Naive thymus-derived CD4-positive, alpha-beta T cell (primary cell): ENCODE results near the gene MYL6. TPM values are rescaled to one million over a fixed set of nuclear protein-coding genes. Genes with fewer than 3 reads are reported as not detected.

ENCODE experiments used
- ATAC-seq: fragments of 150-1000 bp; cut with Tn5 transposase; 2 replicates; pipeline ENCODE4 v1.10.0; 2021; ENCODE audit warnings: mild to moderate bottlenecking, moderate library complexity
- CTCF ChIA-PET: fragments of 350-600 bp; sonication (Branson Sonifier 250); formaldehyde crosslinking; loops from one replicate; lab custom pipeline; 2021; ENCODE audit warnings: antibody characterized with exemption; lab: Charles Lee
- POLR2A ChIA-PET: fragments of 350-600 bp; sonication (Branson Sonifier 250); formaldehyde crosslinking; loops from one replicate; lab custom pipeline; 2021; ENCODE audit warnings: antibody characterized with exemption, inconsistent platforms; lab: Charles Lee
- DNase-seq, 9 donors: peaks; one replicate each; pipeline versions ENCODE4 v3.0.0 to v3.0.0-alpha.2; 2020 to 2022; ENCODE audit warnings: mixed read lengths in 1 of 9
- H3K27ac ChIP-seq: one replicate; pipeline ENCODE4 v1.7.0; 2013; ENCODE audit warnings: mild to moderate bottlenecking, low read depth, low read length, moderate library complexity
- H3K27me3 ChIP-seq, 2 donors: one replicate each; pipeline ENCODE4 v1.7.0; 2013; ENCODE audit warnings: low read length in 2 of 2, mild to moderate bottlenecking in 2 of 2, moderate library complexity in 2 of 2; ENCODE audit not compliant: control insufficient read depth in 2 of 2, insufficient read depth in 2 of 2
- H3K36me3 ChIP-seq, 3 experiments: 1 replicate in 2 of 3; 2 replicates in 1 of 3; pipeline ENCODE4 v1.7.0; 2013; ENCODE audit warnings: low read length in 3 of 3, mild to moderate bottlenecking in 3 of 3, moderate library complexity in 1 of 3; ENCODE audit not compliant: insufficient read depth in 3 of 3, control insufficient read depth in 2 of 3
- H3K4me1 ChIP-seq, 2 donors: one replicate each; pipeline ENCODE4 v1.7.0; 2013; ENCODE audit warnings: low read length in 2 of 2, mild to moderate bottlenecking in 2 of 2, moderate library complexity in 1 of 2; ENCODE audit not compliant: control insufficient read depth in 2 of 2, insufficient read depth in 2 of 2
- H3K4me3 ChIP-seq: 2 replicates; pipeline ENCODE4 v1.7.0; 2013; ENCODE audit warnings: mild to moderate bottlenecking, low read length
- H3K9me3 ChIP-seq, 3 experiments: 1 replicate in 2 of 3; 2 replicates in 1 of 3; pipeline ENCODE4 v1.7.0; 2013; ENCODE audit warnings: low read length in 3 of 3; ENCODE audit not compliant: control insufficient read depth in 2 of 3
- H3K27ac Mint-ChIP-seq, 9 donors: one replicate each; pipeline ENCODE4 v1.8.0; 2020 to 2022; ENCODE audit warnings: mixed read lengths in 9 of 9, mild to moderate bottlenecking in 8 of 9, moderate library complexity in 5 of 9, inconsistent platforms in 2 of 9
- H3K27me3 Mint-ChIP-seq, 5 donors: one replicate each; pipeline ENCODE4 v1.8.0; 2021 to 2022; ENCODE audit warnings: mixed read lengths in 5 of 5, mild to moderate bottlenecking in 1 of 5
- H3K36me3 Mint-ChIP-seq, 5 donors: one replicate each; pipeline ENCODE4 v1.8.0; 2020 to 2022; ENCODE audit warnings: mixed read lengths in 5 of 5, mild to moderate bottlenecking in 3 of 5, inconsistent platforms in 1 of 5
- H3K4me1 Mint-ChIP-seq, 7 donors: one replicate each; pipeline ENCODE4 v1.8.0; 2020 to 2022; ENCODE audit warnings: mixed read lengths in 7 of 7, mild to moderate bottlenecking in 3 of 7, inconsistent platforms in 1 of 7
- H3K4me3 Mint-ChIP-seq, 10 donors: one replicate each; pipeline ENCODE4 v1.8.0; 2020 to 2022; ENCODE audit warnings: mild to moderate bottlenecking in 10 of 10, mixed read lengths in 10 of 10, moderate library complexity in 6 of 10, inconsistent platforms in 2 of 10
- H3K9me3 Mint-ChIP-seq, 11 donors: one replicate each; pipeline ENCODE4 v1.8.0; 2020 to 2022; ENCODE audit warnings: mixed read lengths in 11 of 11, mild to moderate bottlenecking in 4 of 11, inconsistent platforms in 1 of 11, moderate library complexity in 1 of 11
- intact Hi-C, 2 donors: fragments of 100-400 bp; cut with micrococcal nuclease; formaldehyde crosslinking; loops; one replicate each; pipeline ENCODE4 v1.15.1; 2023
- polyA plus RNA-seq, 2 donors: library from polyadenylated mRNA; unstranded; fragments of 300-500 nt; fragmentation: Illumina TruSeq; gene quantifications; one replicate each; pipeline ENCODE4 v1.2.3, GENCODE V29; 2021
- total RNA-seq, 6 experiments: library from RNA in 5 of 6; stranded (reverse) in 5 of 6; gene quantifications; 1 replicate in 5 of 6; 2 replicates in 1 of 6; pipeline ENCODE4 v1.2.3 and lab custom pipeline; 2021 to 2026

The MYL6 gene
- total and polyA plus RNA-seq, 7 experiments from 2014 or later = 428 to 2,144 (median 805) TPM

GRCh38 chr12:56127485-56127887 lies 30.7 kb upstream of the MYL6 start:
- Mint-ChIP-seq H3K27me3 (no peaks in the 10 kb centered on the region), H3K4me3 (peak overlapping the region; percentile 95 to 100 (median 98)), H3K36me3 (peaks cover 9 to 37% (median 23%) of the 10 kb centered on the region in 5 donors), H3K9me3 (peaks cover 0 to 4% (median 0%) of the 10 kb centered on the region in 11 donors), H3K4me1 (peaks cover 39 to 73% (median 64%) of the 10 kb centered on the region in 7 donors), H3K27ac (peak overlapping the region; percentile 86 to 99 (median 91))
- peak overlapping the region; percentile 72 for H3K27ac ChIP-seq
- peaks cover 22 to 29% (median 23%) of the 10 kb centered on the region in 3 experiments for H3K36me3 ChIP-seq
- H3K9me3 ChIP-seq = no peaks in the 10 kb centered on the region
- peak overlapping the region; percentile 23 for H3K4me3 ChIP-seq
- POLR2A ChIA-PET = interaction anchor here (0.7 to 13.1 kb wide), 12 partner anchors 10 to 219 kb away, joined by 3 to 192 read pairs (median 17); partner anchors contain the start of genes ANKRD52, CNPY2, IL23A and MYL6
- CTCF ChIA-PET = interaction anchor here (0.6 to 13.4 kb wide), 16 partner anchors 9 to 402 kb away, joined by 3 to 193 read pairs (median 4); partner anchors contain the start of genes MYL6, PA2G4, SMARCC2 and ZC3H10
- no peak for DNase-seq
- peaks cover 39 to 53% of the 10 kb centered on the region in 2 donors for H3K4me1 ChIP-seq
- no peaks in the 10 kb centered on the region for H3K27me3 ChIP-seq
- intact Hi-C loops = loop anchor here (1.0 to 5.0 kb wide), 3 partner anchors 23 to 960 kb away; partner anchors contain the start of genes NAB2 (in 1 of the 2), PA2G4 (in 1 of the 2) and TIMELESS (in 1 of the 2)
- no peak for ATAC-seq

DNA sequence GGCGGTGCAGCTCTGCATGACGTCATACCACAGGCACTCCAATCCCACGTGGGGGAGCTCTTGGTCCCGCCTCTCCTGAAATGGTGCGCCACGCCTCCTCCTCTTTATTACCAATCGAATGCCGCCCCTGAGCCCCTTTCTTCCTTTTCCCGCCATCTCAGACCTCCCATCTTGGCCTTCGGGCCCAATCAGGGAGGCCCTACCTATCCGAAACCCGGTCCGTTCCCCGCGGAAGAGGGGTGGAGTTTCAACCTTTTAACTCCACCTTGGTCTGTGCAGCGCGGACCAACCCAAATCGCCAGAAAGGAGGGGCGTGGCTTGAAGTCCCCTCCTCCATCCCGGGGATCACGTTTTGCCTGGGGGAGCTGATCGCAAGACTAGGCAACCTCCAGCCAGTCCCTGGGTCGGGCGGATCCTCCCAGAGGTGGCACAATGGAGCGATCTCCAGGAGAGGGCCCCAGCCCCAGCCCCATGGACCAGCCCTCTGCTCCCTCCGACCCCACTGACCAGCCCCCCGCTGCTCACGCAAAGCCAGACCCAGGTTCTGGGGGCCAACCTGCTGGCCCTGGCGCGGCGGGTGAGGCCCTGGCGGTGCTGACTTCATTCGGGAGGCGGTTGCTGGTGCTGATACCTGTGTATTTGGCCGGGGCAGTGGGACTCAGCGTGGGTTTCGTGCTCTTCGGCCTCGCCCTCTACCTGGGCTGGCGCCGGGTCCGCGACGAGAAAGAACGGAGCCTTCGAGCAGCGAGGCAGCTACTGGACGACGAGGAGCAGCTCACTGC lies 30.1 kb upstream of the MYL6 start, which contains the start of gene ESYT1:
Gene ESYT1 (plus strand): TSS at position 380 of the 782 bp plus-strand sequence. CDS start 53 bp downstream, at position 433.
- H3K27me3 ChIP-seq = no peaks in the 10 kb centered on the region
- peak within 1 kb of the TSS; percentile 84 for H3K27ac ChIP-seq
- peak within 1 kb of the TSS; percentile 86 to 99 (median 91) for H3K27ac Mint-ChIP-seq
- no peaks in the 10 kb centered on the region for H3K9me3 ChIP-seq
- peaks cover 40 to 76% (median 65%) of the 10 kb centered on the region in 7 donors for H3K4me1 Mint-ChIP-seq
- ChIA-PET POLR2A (interaction anchor here (0.6 to 13.1 kb wide), 18 partner anchors 11 to 1713 kb away, joined by 3 to 192 read pairs (median 5); partner anchors contain the start of genes ANKRD52, CNPY2, IL23A and MYL6), CTCF (interaction anchor here (0.6 to 13.4 kb wide), 17 partner anchors 8 to 402 kb away, joined by 3 to 193 read pairs (median 4); partner anchors contain the start of genes MYL6, PA2G4, SMARCC2 and ZC3H10)
- intact Hi-C loops = loop anchor here (1.0 to 5.0 kb wide), 8 partner anchors 10 to 959 kb away; partner anchors contain the start of genes PA2G4 (in 2 of the 2), CS (in 1 of the 2), MYL6B (in 1 of the 2) and NAB2 (in 1 of the 2)
- ATAC-seq (peak; percentile 94), DNase-seq (peak; percentile 75 to 100 (median 98))
- no peaks in the 10 kb centered on the region for H3K27me3 Mint-ChIP-seq
- peaks cover 25 to 35% (median 26%) of the 10 kb centered on the region in 3 experiments for H3K36me3 ChIP-seq
- H3K4me1 ChIP-seq = peaks cover 39 to 54% of the 10 kb centered on the region in 2 donors
- peaks cover 0 to 4% (median 0%) of the 10 kb centered on the region in 11 donors for H3K9me3 Mint-ChIP-seq
- H3K36me3 Mint-ChIP-seq = peaks cover 10 to 40% (median 25%) of the 10 kb centered on the region in 5 donors
- peak within 1 kb of the TSS; percentile 77 for H3K4me3 ChIP-seq
- H3K4me3 Mint-ChIP-seq = peak within 1 kb of the TSS; percentile 95 to 100 (median 98)

DNA sequence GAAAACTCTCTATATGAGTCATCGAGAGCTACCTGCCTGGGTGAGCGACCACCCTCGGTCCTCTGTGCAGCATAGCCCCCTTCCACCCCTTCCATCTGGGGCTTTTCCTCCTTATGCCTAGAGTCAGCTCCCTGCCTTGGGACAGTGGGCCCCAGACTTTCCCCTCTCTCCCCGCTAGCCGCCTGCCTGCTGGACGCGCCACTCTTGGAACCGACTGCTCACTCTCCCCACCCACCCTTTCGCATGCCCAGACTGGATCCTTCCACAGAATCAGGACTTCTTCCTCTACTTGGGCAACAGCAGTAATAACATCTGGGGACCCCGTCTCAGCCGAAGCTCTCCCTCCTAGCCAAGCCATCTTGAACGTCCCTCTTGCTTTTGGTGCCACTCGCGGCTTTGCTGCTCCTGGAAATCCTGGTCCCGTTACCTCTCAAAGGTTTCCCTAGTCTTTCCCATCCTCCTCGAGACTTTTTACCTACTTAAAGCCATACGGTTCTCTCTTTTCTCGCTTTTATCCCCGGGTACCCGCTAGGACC lies 29.4 kb upstream of the MYL6 start:
- no peak for ATAC-seq
- peak overlapping the region; percentile 77 for H3K4me3 ChIP-seq
- peaks cover 39 to 58% of the 10 kb centered on the region in 2 donors for H3K4me1 ChIP-seq
- peaks cover 10 to 44% (median 31%) of the 10 kb centered on the region in 5 donors for H3K36me3 Mint-ChIP-seq
- peaks cover 0 to 4% (median 0%) of the 10 kb centered on the region in 11 donors for H3K9me3 Mint-ChIP-seq
- peaks cover 31 to 42% (median 33%) of the 10 kb centered on the region in 3 experiments for H3K36me3 ChIP-seq
- no peaks in the 10 kb centered on the region for H3K27me3 ChIP-seq
- peak in 1 of 9 donors; percentile 29 for DNase-seq
- ChIA-PET CTCF (interaction anchor here (1.0 to 13.4 kb wide), 10 partner anchors 10 to 82 kb away, joined by 3 to 193 read pairs (median 4); partner anchors contain the start of genes MYL6, SMARCC2 and ZC3H10), POLR2A (interaction anchor here (0.6 to 13.1 kb wide), 15 partner anchors 11 to 1712 kb away, joined by 3 to 192 read pairs (median 16); partner anchors contain the start of genes IL23A, MYL6, MYL6B and PA2G4)
- H3K27me3 Mint-ChIP-seq = no peaks in the 10 kb centered on the region
- H3K27ac ChIP-seq = peak overlapping the region; percentile 84
- peaks cover 40 to 78% (median 69%) of the 10 kb centered on the region in 7 donors for H3K4me1 Mint-ChIP-seq
- no peaks in the 10 kb centered on the region for H3K9me3 ChIP-seq
- H3K4me3 Mint-ChIP-seq = peak overlapping the region; percentile 95 to 100 (median 98)
- intact Hi-C loops = loop anchor here (1.0 to 5.0 kb wide), 8 partner anchors 10 to 959 kb away; partner anchors contain the start of genes MYL6B (in 2 of the 2), CS (in 1 of the 2), NAB2 (in 1 of the 2) and PA2G4 (in 1 of the 2)
- H3K27ac Mint-ChIP-seq = peak overlapping the region; percentile 86 to 97 (median 91)

- intact Hi-C loops = loop anchor here in 1 of 2 donors (1.0 to 5.0 kb wide), 5 partner anchors 9 to 958 kb away; partner anchors contain the start of genes MYL6B, NAB2, STAT2 and TIMELESS
- Mint-ChIP-seq H3K4me3 (peak overlapping the region; percentile 95 to 100 (median 98)), H3K4me1 (peaks cover 40 to 75% (median 68%) of the 10 kb centered on the region in 7 donors), H3K36me3 (peaks cover 10 to 46% (median 37%) of the 10 kb centered on the region in 5 donors), H3K9me3 (peaks cover 0 to 8% (median 0%) of the 10 kb centered on the region in 11 donors), H3K27me3 (no peaks in the 10 kb centered on the region), H3K27ac (peak overlapping the region; percentile 86 to 97 (median 91))
- H3K36me3 ChIP-seq = peaks cover 38 to 48% (median 39%) of the 10 kb centered on the region in 3 experiments
- peak overlapping the region; percentile 77 for H3K4me3 ChIP-seq
- H3K9me3 ChIP-seq = no peaks in the 10 kb centered on the region
- ChIA-PET POLR2A (interaction anchor here (0.6 to 13.1 kb wide), 12 partner anchors 12 to 209 kb away, joined by 3 to 192 read pairs (median 16); partner anchors contain the start of genes IL23A, MYL6, MYL6B and PA2G4), CTCF (interaction anchor here (0.5 to 13.4 kb wide), 8 partner anchors 11 to 373 kb away, joined by 3 to 193 read pairs (median 8); partner anchors contain the start of genes MYL6 and SMARCC2)
- peak overlapping the region; percentile 84 for H3K27ac ChIP-seq
- H3K4me1 ChIP-seq = peaks cover 39 to 58% of the 10 kb centered on the region in 2 donors
- DNase-seq (peak; percentile 34 to 78 (median 68)), ATAC-seq (peak; percentile 16)
- H3K27me3 ChIP-seq = no peaks in the 10 kb centered on the region
Measured at GRCh38 chr12:56129206-56129941, 28.8 kb upstream of the MYL6 start.

GRCh38 chr12:56129942-56130495 lies 28.1 kb upstream of the MYL6 start:
- Histone ChIP-seq H3K9me3 (no peaks in the 10 kb centered on the region), H3K36me3 (peaks cover 39 to 54% (median 44%) of the 10 kb centered on the region in 3 experiments), H3K27ac (peak overlapping the region; percentile 84), H3K4me1 (peaks cover 39 to 55% of the 10 kb centered on the region in 2 donors), H3K27me3 (no peaks in the 10 kb centered on the region), H3K4me3 (peak overlapping the region; percentile 77)
- Mint-ChIP-seq H3K4me1 (peaks cover 40 to 71% (median 63%) of the 10 kb centered on the region in 7 donors), H3K27ac (peak overlapping the region; percentile 86 to 97 (median 91)), H3K9me3 (peaks cover 0 to 8% (median 0%) of the 10 kb centered on the region in 11 donors), H3K27me3 (no peaks in the 10 kb centered on the region), H3K36me3 (peaks cover 10 to 47% (median 37%) of the 10 kb centered on the region in 5 donors), H3K4me3 (peak overlapping the region; percentile 95 to 100 (median 98))
- ChIA-PET POLR2A (interaction anchor here (0.6 to 13.1 kb wide), 10 partner anchors 12 to 209 kb away, joined by 3 to 192 read pairs (median 4); partner anchors contain the start of genes IL23A, MYL6, MYL6B and RPL41), CTCF (interaction anchor here (0.5 to 5.2 kb wide), 6 partner anchors 10 to 372 kb away, joined by 3 to 37 read pairs (median 7); partner anchors contain the start of gene SMARCC2)
- no peak for DNase-seq
- intact Hi-C loops = loop anchor here in 1 of 2 donors (1.0 to 5.0 kb wide), 5 partner anchors 8 to 957 kb away; partner anchors contain the start of genes MYL6B, NAB2, STAT2 and TIMELESS
- no peak for ATAC-seq
